Hepatocyte (in vitro differentiated cells): Measurements from ENCODE around the gene CENPI. TPM values are rescaled to one million over a fixed set of nuclear protein-coding genes. Genes with fewer than 3 reads are reported as not detected.
A peak's percentile ranks its signal among the peaks of the same experiment; 100 is the strongest.

Experiments
- DNase-seq: peaks from one replicate; pipeline ENCODE4 v3.0.0-alpha.2; 2016; ENCODE audit warnings: low spot score
- H2AFZ ChIP-seq: fragments of 200-600 bp; sonication (generic); 2 replicates; pipeline ENCODE4 v1.6.0; 2016; ENCODE audit warnings: antibody characterized with exemption, mild to moderate bottlenecking
- H3K27ac ChIP-seq: fragments of 200-600 bp; sonication (generic); 2 replicates; pipeline ENCODE4 v1.5.1; 2016; ENCODE audit warnings: mild to moderate bottlenecking
- H3K27me3 ChIP-seq: fragments of 200-600 bp; sonication (generic); 2 replicates; pipeline ENCODE4 v1.6.1; 2016
- H3K36me3 ChIP-seq: fragments of 200-600 bp; sonication (generic); replicated peaks from 2 replicates; pipeline ENCODE4 v1.5.1; 2016; ENCODE audit warnings: low read depth; ENCODE audit not compliant: insufficient read depth
- H3K4me1 ChIP-seq: fragments of 200-600 bp; sonication (generic); 2 replicates; pipeline ENCODE4 v1.5.1; 2016; ENCODE audit warnings: mild to moderate bottlenecking, moderate library complexity; ENCODE audit not compliant: insufficient read depth
- H3K4me2 ChIP-seq: fragments of 200-600 bp; sonication (generic); 2 replicates; pipeline ENCODE4 v1.6.0; 2016
- H3K4me3 ChIP-seq: fragments of 200-600 bp; sonication (generic); 2 replicates; pipeline ENCODE4 v1.5.1; 2016; ENCODE audit warnings: mild to moderate bottlenecking
- H3K79me2 ChIP-seq: fragments of 200-600 bp; sonication (generic); 2 replicates; pipeline ENCODE4 v1.6.0; 2017; ENCODE audit warnings: mild to moderate bottlenecking
- H3K9me2 ChIP-seq: fragments of 200-600 bp; sonication (generic); replicated peaks from 2 replicates; pipeline ENCODE4 v1.6.0; 2017; ENCODE audit warnings: mild to moderate bottlenecking; ENCODE audit not compliant: insufficient read depth
- H3K9me3 ChIP-seq: fragments of 200-600 bp; sonication (generic); 2 replicates; pipeline ENCODE4 v1.5.1; 2016; ENCODE audit warnings: low read depth, mild to moderate bottlenecking
- H4K20me1 ChIP-seq: fragments of 200-600 bp; sonication (generic); 2 replicates; pipeline ENCODE4 v1.6.0; 2016; ENCODE audit warnings: mild to moderate bottlenecking; ENCODE audit not compliant: insufficient read depth, poor library complexity, severe bottlenecking
- CTCF ChIP-seq: fragments of 200-600 bp; sonication (generic); IDR thresholded peaks from 2 replicates; pipeline ENCODE4 v1.5.1; 2016; ENCODE audit warnings: antibody characterized with exemption, mild to moderate bottlenecking; ENCODE audit not compliant: poor library complexity
- EZH2 ChIP-seq: fragments of 200-600 bp; sonication (generic); IDR thresholded peaks from 2 replicates; pipeline ENCODE4 v1.6.1; 2016; ENCODE audit warnings: antibody characterized with exemption, mild to moderate bottlenecking, borderline replicate concordance
- EZH2phosphoT487 ChIP-seq: fragments of 200-600 bp; sonication (generic); IDR thresholded peaks from one replicate; pipeline ENCODE4 v1.6.1; 2018; ENCODE audit warnings: antibody characterized with exemption, mild to moderate bottlenecking, low read depth, moderate library complexity; ENCODE audit not compliant: unreplicated experiment, severe bottlenecking
- WGBS: methylation state at CpG from one replicate; pipeline ENCODE4 v1.1.6; 2016; ENCODE audit warnings: low lambda C conversion rate; ENCODE audit errors: missing lambda C conversion rate; 5-methylcytosine and 5-hydroxymethylcytosine counted together
- polyA plus RNA-seq: library from polyadenylated mRNA; unstranded; fragments of >200 nt; fragmentation: Nextera tagmentation; extraction: Ambion mirVana; gene quantifications from 2 replicates; pipeline ENCODE4 v1.2.1, GENCODE V29; 2016
- total RNA-seq: library from RNA; depleted of rRNA; stranded (reverse); fragments of >200 nt; gene quantifications from 2 replicates; pipeline ENCODE4 v1.2.3, GENCODE V29; 2014

Gene CENPI
- total and polyA plus RNA-seq, 2 experiments from 2014 or later: 0.42 to 6.3 TPM

- Histone ChIP-seq H3K79me2 (no peaks in the 10 kb centered on the region), H3K9me2 (no peaks in the 10 kb centered on the region), H3K4me2 (peak within 1 kb of the TSS; percentile 77), H3K27me3 (no peaks in the 10 kb centered on the region), H4K20me1 (no peaks in the 10 kb centered on the region), H3K36me3 (no peaks in the 10 kb centered on the region), H3K27ac (no peak within 1 kb of the TSS), H3K4me3 (peak within 1 kb of the TSS; percentile 45), H3K4me1 (no peaks in the 10 kb centered on the region), H2AFZ (peak within 1 kb of the TSS; percentile 56), H3K9me3 (no peaks in the 10 kb centered on the region)
- peak; percentile 26 for DNase-seq
- 33% methylated on average over 23 of the region's 23 CpGs for WGBS
- no peak for TF ChIP-seq EZH2
- TF ChIP-seq EZH2phosphoT487: no peak
- no peak for TF ChIP-seq CTCF
Observed at GRCh38 chrX:101078716-101079598, 19.0 kb upstream of the CENPI start, which contains the start of gene TMEM35A. Gene TMEM35A, plus strand, starts transcription at chrX:101078879. Its CDS starts 124 bp downstream, at chrX:101079003.

GRCh38 chrX:101079736-101080270 lies 18.2 kb upstream of the CENPI start:
- Histone ChIP-seq H3K27me3 (no peaks in the 10 kb centered on the region), H3K4me3 (no peak overlapping the region), H3K27ac (no peak overlapping the region), H2AFZ (no peak overlapping the region), H4K20me1 (no peaks in the 10 kb centered on the region), H3K9me3 (no peaks in the 10 kb centered on the region), H3K36me3 (no peaks in the 10 kb centered on the region), H3K9me2 (no peaks in the 10 kb centered on the region), H3K4me2 (peak overlapping the region; percentile 77), H3K4me1 (no peaks in the 10 kb centered on the region), H3K79me2 (no peaks in the 10 kb centered on the region)
- 51% methylated on average over 8 of the region's 8 CpGs for WGBS
- DNase-seq: no peak
- no peak for TF ChIP-seq EZH2phosphoT487
- no peak for TF ChIP-seq EZH2
- TF ChIP-seq CTCF: no peak

- Histone ChIP-seq H3K79me2 (no peaks in the 10 kb centered on the region), H3K4me1 (no peaks in the 10 kb centered on the region), H3K4me2 (peak overlapping the region; percentile 77), H3K27me3 (no peaks in the 10 kb centered on the region), H3K9me3 (no peaks in the 10 kb centered on the region), H3K27ac (no peak overlapping the region), H3K4me3 (no peak overlapping the region), H3K36me3 (no peaks in the 10 kb centered on the region), H4K20me1 (no peaks in the 10 kb centered on the region), H2AFZ (no peak overlapping the region), H3K9me2 (no peaks in the 10 kb centered on the region)
- no peak for DNase-seq
- 75% methylated on average over 3 of the region's 3 CpGs for WGBS
- TF ChIP-seq EZH2phosphoT487 (no peak), CTCF (no peak), EZH2 (no peak)
Observed at GRCh38 chrX:101080326-101081124, 17.5 kb upstream of the CENPI start.
